ENCODE data around the gene TMEM269. TPM values are rescaled to one million over a fixed set of nuclear protein-coding genes. Genes with fewer than 3 reads are reported as not detected.
"Not testable (repeated sequence)": the region's sequence is repeated elsewhere in the genome, so short reads cannot be mapped to it uniquely, and the experiment has no call there.

TMEM269 gene
- total RNA-seq, 4 donors from 2014 or later, result 0.11 to 0.17 (median 0.16) TPM; not detected in 1

GRCh38 chr1:42801832-42802473 lies 17.2 kb downstream of the TMEM269 start:
- no peaks in the 10 kb centered on the region for H3K9me3 ChIP-seq
- H3K27me3 ChIP-seq, result no peaks in the 10 kb centered on the region
- H3K4me1 ChIP-seq, result no peaks in the 10 kb centered on the region
- TF ChIP-seq, protein P1, sequence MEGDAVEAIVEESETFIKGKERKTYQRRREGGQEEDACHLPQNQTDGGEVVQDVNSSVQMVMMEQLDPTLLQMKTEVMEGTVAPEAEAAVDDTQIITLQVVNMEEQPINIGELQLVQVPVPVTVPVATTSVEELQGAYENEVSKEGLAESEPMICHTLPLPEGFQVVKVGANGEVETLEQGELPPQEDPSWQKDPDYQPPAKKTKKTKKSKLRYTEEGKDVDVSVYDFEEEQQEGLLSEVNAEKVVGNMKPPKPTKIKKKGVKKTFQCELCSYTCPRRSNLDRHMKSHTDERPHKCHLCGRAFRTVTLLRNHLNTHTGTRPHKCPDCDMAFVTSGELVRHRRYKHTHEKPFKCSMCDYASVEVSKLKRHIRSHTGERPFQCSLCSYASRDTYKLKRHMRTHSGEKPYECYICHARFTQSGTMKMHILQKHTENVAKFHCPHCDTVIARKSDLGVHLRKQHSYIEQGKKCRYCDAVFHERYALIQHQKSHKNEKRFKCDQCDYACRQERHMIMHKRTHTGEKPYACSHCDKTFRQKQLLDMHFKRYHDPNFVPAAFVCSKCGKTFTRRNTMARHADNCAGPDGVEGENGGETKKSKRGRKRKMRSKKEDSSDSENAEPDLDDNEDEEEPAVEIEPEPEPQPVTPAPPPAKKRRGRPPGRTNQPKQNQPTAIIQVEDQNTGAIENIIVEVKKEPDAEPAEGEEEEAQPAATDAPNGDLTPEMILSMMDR (IDR thresholded peaks at IDR 0.05), result no peak
- TF ChIP-seq EP300 (IDR thresholded peaks at IDR 0.05) (no peak), POLR2AphosphoS5 (IDR thresholded peaks at IDR 0.05) (no peak), POLR2A (IDR thresholded peaks at IDR 0.05) (no peak)
- H3K4me3 ChIP-seq, result no peak overlapping the region
- H3K27ac ChIP-seq, result peak overlapping the region; percentile 51
- 49% methylated on average over 8 of the region's 8 CpGs for WGBS
- H3K36me3 ChIP-seq, result peaks cover 9% of the 10 kb centered on the region
- no peak for DNase-seq (ENCODE audit: low spot score in 2 of 2)

DNA sequence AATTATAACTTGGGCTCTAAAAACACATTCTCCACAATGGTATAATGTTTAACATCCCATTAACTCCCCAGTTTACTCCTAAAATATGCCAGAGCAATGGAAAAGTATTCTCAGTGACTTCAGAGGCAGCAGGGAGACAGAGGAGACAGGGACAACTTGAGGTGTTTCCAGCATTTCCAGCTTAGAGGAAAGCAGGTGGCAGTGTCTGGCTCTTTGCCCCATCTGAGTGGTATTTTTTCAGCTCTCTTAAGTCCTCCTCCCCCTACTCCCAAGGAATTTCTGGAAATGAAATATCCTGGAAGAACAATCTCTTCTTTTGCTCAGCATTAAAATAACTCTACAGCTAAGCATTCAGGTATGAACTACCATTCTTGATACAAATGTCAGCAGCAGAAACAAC lies 21.4 kb downstream of the TMEM269 start:
- TF ChIP-seq, protein P1 (IDR thresholded peaks at IDR 0.05), result no peak
- TF ChIP-seq POLR2AphosphoS5 (IDR thresholded peaks at IDR 0.05), result no peak
- no peak for TF ChIP-seq EP300 (IDR thresholded peaks at IDR 0.05)
- TF ChIP-seq POLR2A (IDR thresholded peaks at IDR 0.05), result no peak
- Histone ChIP-seq H3K36me3 (peaks cover 12% of the 10 kb centered on the region), H3K9me3 (no peaks in the 10 kb centered on the region), H3K27ac (no peak overlapping the region), H3K4me3 (no peak overlapping the region), H3K27me3 (no peaks in the 10 kb centered on the region), H3K4me1 (no peaks in the 10 kb centered on the region)
- DNase-seq (ENCODE audit: low spot score in 2 of 2), result no peak

DNA sequence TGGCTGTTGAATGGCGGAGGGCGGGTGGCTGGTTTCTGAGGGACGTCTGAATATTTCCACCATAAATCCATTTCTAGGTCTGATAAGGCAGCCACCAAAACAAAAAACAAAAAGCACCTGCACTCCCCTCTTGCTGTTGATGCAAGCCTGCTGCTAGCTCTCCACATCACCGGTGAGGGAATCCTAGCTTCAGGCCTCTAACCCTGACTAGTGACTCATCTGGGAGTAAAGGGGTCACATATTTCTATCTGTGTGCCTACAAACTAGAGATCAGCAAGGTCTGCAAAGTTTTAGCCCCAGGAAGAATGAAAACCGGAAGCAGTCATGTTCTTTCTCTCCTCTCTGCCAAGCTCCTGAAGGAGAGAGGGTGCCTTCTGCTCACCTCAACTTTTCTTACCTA lies 21.8 kb downstream of the TMEM269 start:
- TF ChIP-seq POLR2AphosphoS5 (IDR thresholded peaks at IDR 0.05) (no peak), POLR2A (IDR thresholded peaks at IDR 0.05) (no peak), EP300 (IDR thresholded peaks at IDR 0.05) (no peak)
- TF ChIP-seq, protein P1 (IDR thresholded peaks at IDR 0.05), result no peak
- peaks cover 12% of the 10 kb centered on the region for H3K36me3 ChIP-seq
- DNase-seq (ENCODE audit: low spot score in 2 of 2), result no peak
- no peaks in the 10 kb centered on the region for H3K9me3 ChIP-seq
- H3K4me3 ChIP-seq, result no peak overlapping the region
- H3K4me1 ChIP-seq, result no peaks in the 10 kb centered on the region
- 88% methylated on average over 5 of the region's 5 CpGs for WGBS
- no peak overlapping the region for H3K27ac ChIP-seq
- no peaks in the 10 kb centered on the region for H3K27me3 ChIP-seq

DNA sequence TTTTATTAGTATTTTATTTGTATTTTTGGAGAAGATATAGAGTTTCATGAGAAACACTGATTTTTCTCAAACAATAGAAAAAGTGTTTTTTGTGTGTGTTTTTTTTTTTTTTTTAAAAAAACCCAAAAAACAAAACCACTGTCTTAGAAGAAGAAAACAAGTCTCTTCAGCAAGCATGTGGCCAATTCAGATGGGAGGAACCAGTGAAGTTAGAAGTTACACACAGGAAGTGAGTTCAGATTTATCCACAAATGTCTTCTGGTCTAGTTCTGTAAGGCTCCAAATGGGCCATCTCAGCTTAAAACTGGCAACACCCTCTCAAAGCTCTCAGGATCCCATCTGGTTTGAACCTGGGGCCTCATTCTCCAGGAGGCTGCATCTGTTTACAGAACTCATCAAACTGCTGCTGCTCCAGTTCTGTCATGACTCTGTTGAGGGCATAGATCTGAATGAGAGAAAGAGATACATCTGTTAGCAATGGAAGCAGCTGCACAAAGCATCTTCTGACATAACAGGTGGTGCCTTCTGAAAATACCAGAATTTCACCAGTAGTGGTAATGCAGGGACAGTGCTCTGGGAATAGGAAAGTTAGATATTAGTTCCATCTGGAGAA lies 22.4 kb downstream of the TMEM269 start:
- no peak for DNase-seq (ENCODE audit: low spot score in 2 of 2)
- H3K27ac ChIP-seq, result no peak overlapping the region
- H3K4me1 ChIP-seq, result no peaks in the 10 kb centered on the region
- no peaks in the 10 kb centered on the region for H3K27me3 ChIP-seq
- peaks cover 12% of the 10 kb centered on the region for H3K36me3 ChIP-seq
- TF ChIP-seq, protein P1 (IDR thresholded peaks at IDR 0.05), result no peak
- no peak for TF ChIP-seq EP300 (IDR thresholded peaks at IDR 0.05)
- TF ChIP-seq POLR2A (IDR thresholded peaks at IDR 0.05), result no peak
- no peak overlapping the region for H3K4me3 ChIP-seq
- H3K9me3 ChIP-seq, result no peaks in the 10 kb centered on the region

DNA sequence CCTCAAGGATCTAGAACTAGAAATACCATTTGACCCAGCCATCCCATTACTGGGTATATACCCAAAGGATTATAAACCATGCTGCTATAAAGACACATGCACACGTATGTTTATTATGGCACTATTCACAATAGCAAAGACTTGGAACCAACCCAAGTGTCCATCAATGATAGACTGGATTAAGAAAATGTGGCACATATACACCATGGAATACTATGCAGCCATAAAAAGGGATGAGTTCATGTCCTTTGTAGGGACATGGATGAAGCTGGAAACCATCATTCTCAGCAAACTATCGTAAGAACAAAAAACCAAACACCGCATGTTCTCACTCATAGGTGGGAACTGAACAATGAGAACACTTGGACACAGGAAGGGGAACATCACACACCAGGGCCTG lies 30.0 kb downstream of the TMEM269 start:
- not testable (repeated sequence) for H3K27ac ChIP-seq; H3K4me3 ChIP-seq; H3K27me3 ChIP-seq; DNase-seq (ENCODE audit: low spot score in 2 of 2); H3K9me3 ChIP-seq; H3K36me3 ChIP-seq
- peaks cover 22% of the 10 kb centered on the region for H3K4me1 ChIP-seq
- 96% methylated on average over 3 of the region's 3 CpGs for WGBS
